GM23338 (cell line): ENCODE data around the gene HLA-DOA. TPM values are rescaled to one million over a fixed set of nuclear protein-coding genes. Genes with fewer than 3 reads are reported as not detected.
A peak's percentile ranks its signal among the peaks of the same experiment; 100 is the strongest.

Experiments used
- ATAC-seq: fragments of 200-7000 bp; cut with Tn5 transposase; 3 replicates; pipeline ENCODE4 v1.9.1; 2020
- DNase-seq: peaks from one replicate; pipeline ENCODE4 v3.0.0-alpha.2; 2015; ENCODE audit warnings: low spot score
- H2AFZ ChIP-seq: fragments of 200-600 bp; sonication (generic); 2 replicates; pipeline ENCODE4 v1.8.0; 2016; ENCODE audit warnings: antibody characterized with exemption, mild to moderate bottlenecking, moderate library complexity
- H3F3A ChIP-seq: fragments of 200-600 bp; sonication (generic); replicated peaks from 2 replicates; pipeline ENCODE4 v1.8.0; 2017; ENCODE audit warnings: antibody characterized with exemption, mixed run types, low read depth
- H3K27ac ChIP-seq: fragments of 200-600 bp; sonication (generic); 2 replicates; pipeline ENCODE4 v1.6.1; 2016; ENCODE audit warnings: low read depth
- H3K27me3 ChIP-seq: fragments of 200-600 bp; sonication (generic); 2 replicates; pipeline ENCODE4 v1.8.0; 2016; ENCODE audit warnings: mild to moderate bottlenecking, mixed run types, moderate library complexity; ENCODE audit not compliant: insufficient read depth
- H3K36me3 ChIP-seq: fragments of 200-600 bp; sonication (generic); 2 replicates; pipeline ENCODE4 v1.8.0; 2016; ENCODE audit warnings: mild to moderate bottlenecking; ENCODE audit not compliant: insufficient read depth
- H3K4me1 ChIP-seq: fragments of 200-600 bp; sonication (generic); 2 replicates; pipeline ENCODE4 v1.8.0; 2016; ENCODE audit warnings: mild to moderate bottlenecking, moderate library complexity; ENCODE audit not compliant: insufficient read depth
- H3K4me2 ChIP-seq: fragments of 200-600 bp; sonication (generic); 2 replicates; pipeline ENCODE4 v1.7.1; 2017; ENCODE audit warnings: mixed run types
- H3K4me3 ChIP-seq: fragments of 200-600 bp; sonication (generic); 2 replicates; pipeline ENCODE4 v1.6.1; 2016; ENCODE audit warnings: mixed run types
- H3K79me2 ChIP-seq: fragments of 200-600 bp; sonication (generic); replicated peaks from 2 replicates; pipeline ENCODE4 v1.8.0; 2017; ENCODE audit warnings: mild to moderate bottlenecking; ENCODE audit not compliant: insufficient read depth
- H3K9me2 ChIP-seq: fragments of 200-600 bp; sonication (generic); 2 replicates; pipeline ENCODE4 v1.8.0; 2017; ENCODE audit not compliant: insufficient read depth
- H4K20me1 ChIP-seq: fragments of 200-600 bp; sonication (generic); replicated peaks from 2 replicates; pipeline ENCODE4 v1.8.0; 2017; ENCODE audit warnings: mild to moderate bottlenecking; ENCODE audit not compliant: insufficient read depth
- H3K27ac Mint-ChIP-seq: 2 replicates; pipeline ENCODE4 v1.8.0; 2020; ENCODE audit warnings: inconsistent platforms, mild to moderate bottlenecking, moderate library complexity, mixed read lengths
- H3K27me3 Mint-ChIP-seq: 3 replicates; pipeline ENCODE4 v1.8.0; 2022; ENCODE audit warnings: low read depth, mild to moderate bottlenecking, moderate library complexity, mixed read lengths, inconsistent platforms; ENCODE audit not compliant: insufficient read depth, poor library complexity
- H3K36me3 Mint-ChIP-seq: 3 replicates; pipeline ENCODE4 v1.8.0; 2021; ENCODE audit warnings: low read depth, mild to moderate bottlenecking, inconsistent platforms, moderate library complexity, mixed read lengths
- H3K4me1 Mint-ChIP-seq: 3 replicates; pipeline ENCODE4 v1.8.0; 2020; ENCODE audit warnings: mild to moderate bottlenecking, inconsistent platforms, mixed read lengths
- H3K4me3 Mint-ChIP-seq: 3 replicates; pipeline ENCODE4 v1.8.0; 2021; ENCODE audit warnings: moderate library complexity, mild to moderate bottlenecking, inconsistent platforms, mixed read lengths
- H3K9me3 Mint-ChIP-seq: 3 replicates; pipeline ENCODE4 v1.8.0; 2020; ENCODE audit warnings: moderate library complexity, mild to moderate bottlenecking, inconsistent platforms, mixed read lengths
- EZH2 ChIP-seq: fragments of 200-600 bp; sonication (generic); IDR thresholded peaks from one replicate; pipeline ENCODE4 v1.8.0; 2017; ENCODE audit warnings: antibody characterized with exemption, mild to moderate bottlenecking, low read depth; ENCODE audit not compliant: unreplicated experiment
- EZH2phosphoT487 ChIP-seq: fragments of 200-600 bp; sonication (generic); IDR thresholded peaks from one replicate; pipeline ENCODE4 v1.8.1; 2018; ENCODE audit warnings: antibody characterized with exemption; ENCODE audit not compliant: unreplicated experiment
- POLR2AphosphoS5 ChIP-seq: IDR thresholded peaks from 2 replicates; pipeline ENCODE4 v1.6.1; 2016; ENCODE audit warnings: antibody characterized with exemption, low read depth
- ZNF462 ChIP-seq: fragments of 250-450 bp; sonication (Bioruptor Pico); IDR thresholded peaks from 2 replicates; pipeline ENCODE4 v1.5.0; 2020; ENCODE audit warnings: mild to moderate bottlenecking, moderate library complexity
- polyA plus RNA-seq: library from polyadenylated mRNA; unstranded; fragments of >200 nt; fragmentation: Nextera tagmentation; extraction: Ambion mirVana; gene quantifications from 2 replicates; pipeline ENCODE4 v1.2.1, GENCODE V29; 2016
- total RNA-seq: library from RNA; depleted of rRNA; stranded (reverse); fragments of >200 nt; shearing (Covaris generic); gene quantifications from 2 replicates; pipeline ENCODE4 v1.2.3, GENCODE V29; 2014

Gene HLA-DOA
- total and polyA plus RNA-seq, 2 experiments from 2014 or later: 4.8 to 30.5 TPM

GRCh38 chr6:33024521-33024920 is 15.1 kb upstream of the HLA-DOA start (continued):
- TF ChIP-seq ZNF462 (CRISPR knock-in tag): no peak
- TF ChIP-seq EZH2phosphoT487: no peak

- H3F3A ChIP-seq: no peaks in the 10 kb centered on the region
- ATAC-seq (no peak), DNase-seq (no peak)
- H2AFZ ChIP-seq: no peak overlapping the region
- no peak overlapping the region for H3K4me2 ChIP-seq
- no peak overlapping the region for H3K27ac ChIP-seq
- H4K20me1 ChIP-seq: no peaks in the 10 kb centered on the region
- H3K27me3 ChIP-seq: no peaks in the 10 kb centered on the region
- Mint-ChIP-seq H3K4me3 (no peak overlapping the region), H3K27ac (no peak overlapping the region), H3K4me1 (no peaks in the 10 kb centered on the region; the same call in 2 of the 3 replicates), H3K27me3 (peaks cover 4% of the 10 kb centered on the region), H3K36me3 (no peaks in the 10 kb centered on the region), H3K9me3 (no peaks in the 10 kb centered on the region)
- no peaks in the 10 kb centered on the region; the same call in 1 of the 2 replicates for H3K9me2 ChIP-seq
- H3K4me3 ChIP-seq: no peak overlapping the region
- H3K36me3 ChIP-seq: no peaks in the 10 kb centered on the region
- no peak for TF ChIP-seq POLR2AphosphoS5
- 0 out of 2 replicates have a peak, but pooled peaks cover 2% of the 10 kb centered on the region for H3K4me1 ChIP-seq
- H3K79me2 ChIP-seq: no peaks in the 10 kb centered on the region
Measured at GRCh38 chr6:33023536-33023935, 14.1 kb upstream of the HLA-DOA start.

GRCh38 chr6:33021917-33022316 is 12.5 kb upstream of the HLA-DOA start:
- Histone ChIP-seq H4K20me1 (no peaks in the 10 kb centered on the region), H3K4me3 (no peak overlapping the region), H3K27ac (no peak overlapping the region), H3K4me1 (0 out of 2 replicates have a peak, but pooled peaks cover 2% of the 10 kb centered on the region), H3K4me2 (no peak overlapping the region), H3K27me3 (no peaks in the 10 kb centered on the region), H3K36me3 (no peaks in the 10 kb centered on the region), H3K79me2 (no peaks in the 10 kb centered on the region), H3K9me2 (no peaks in the 10 kb centered on the region; the same call in 1 of the 2 replicates), H2AFZ (0 out of 2 replicates have a peak overlapping the region, but pooled peaks have one; percentile 7), H3F3A (no peaks in the 10 kb centered on the region)
- Mint-ChIP-seq H3K27me3 (peaks cover 4% of the 10 kb centered on the region), H3K9me3 (no peaks in the 10 kb centered on the region), H3K27ac (no peak overlapping the region), H3K4me1 (no peaks in the 10 kb centered on the region; the same call in 2 of the 3 replicates), H3K4me3 (no peak overlapping the region), H3K36me3 (no peaks in the 10 kb centered on the region)
- no peak for TF ChIP-seq EZH2
- DNase-seq (no peak), ATAC-seq (no peak)
